Activated CD4-positive, CD25-positive, alpha-beta regulatory T cell (primary cell): ENCODE data around the gene HPS1.
"Not testable (repeated sequence)": the region's sequence is repeated elsewhere in the genome, so short reads cannot be mapped to it uniquely, and the experiment has no call there.

Source experiments
- DNase-seq, 4 experiments: peaks; one replicate each; lab custom pipeline; 2025; lab: John Stamatoyannopoulos, UW

The HPS1 gene

DNA sequence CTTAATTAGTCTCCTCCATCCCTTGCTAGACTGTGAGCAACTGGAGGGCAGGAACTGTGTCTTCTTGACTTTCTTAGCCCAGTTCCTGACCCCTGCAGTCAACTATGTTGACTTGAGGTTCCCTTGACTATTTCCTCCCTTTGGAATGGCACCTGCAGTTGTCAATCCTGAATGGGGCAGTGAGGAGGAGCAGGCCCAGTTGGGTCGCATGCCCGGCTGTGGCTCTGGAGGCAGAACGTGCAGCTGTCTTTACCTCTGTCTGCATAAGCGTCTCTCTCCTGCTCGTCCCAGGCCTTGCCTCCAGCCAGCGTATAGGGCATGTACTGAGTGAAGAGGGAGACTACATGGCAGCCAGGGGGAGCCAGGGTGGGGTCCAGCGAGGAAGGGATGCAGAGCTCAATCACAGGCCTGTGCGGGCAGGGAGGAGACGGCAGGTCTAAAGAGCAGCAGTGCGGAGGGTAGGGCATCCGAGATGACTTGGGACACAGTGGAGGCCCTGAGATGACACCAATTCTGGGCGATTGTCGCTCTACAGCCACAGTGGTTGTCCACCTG lies 58.6 kb downstream of the HPS1 start:
- DNase-seq = no peak

DNA sequence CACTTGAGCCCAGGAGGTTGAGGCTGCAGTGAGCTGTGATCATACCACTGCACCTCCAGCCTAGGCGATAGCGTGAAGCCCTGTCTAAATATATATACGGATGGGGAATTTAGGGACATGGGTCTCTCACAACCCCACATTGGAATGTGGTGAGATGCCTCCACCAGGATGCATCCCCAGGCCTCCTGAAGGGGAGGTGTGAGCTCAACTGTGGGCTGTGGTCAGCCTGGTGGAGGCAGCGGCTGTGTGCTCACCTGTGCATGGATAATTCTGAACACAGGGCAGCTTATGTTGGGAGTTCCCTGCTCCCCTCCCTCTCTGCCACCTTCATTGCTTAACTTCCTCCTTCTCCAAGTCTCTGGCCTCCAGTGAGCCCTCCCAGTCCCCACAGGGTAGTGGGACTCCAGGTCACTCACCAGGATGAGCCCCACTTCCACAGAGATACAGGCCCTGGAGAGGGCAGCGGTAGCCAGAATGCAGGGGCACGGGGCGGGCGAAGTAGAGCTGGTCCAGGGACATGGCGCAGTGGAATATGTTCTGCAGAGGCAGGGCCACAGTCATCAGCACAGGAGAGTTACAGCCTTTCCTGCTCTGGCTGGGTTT lies 62.1 kb downstream of the HPS1 start:
- DNase-seq = no peak

DNA sequence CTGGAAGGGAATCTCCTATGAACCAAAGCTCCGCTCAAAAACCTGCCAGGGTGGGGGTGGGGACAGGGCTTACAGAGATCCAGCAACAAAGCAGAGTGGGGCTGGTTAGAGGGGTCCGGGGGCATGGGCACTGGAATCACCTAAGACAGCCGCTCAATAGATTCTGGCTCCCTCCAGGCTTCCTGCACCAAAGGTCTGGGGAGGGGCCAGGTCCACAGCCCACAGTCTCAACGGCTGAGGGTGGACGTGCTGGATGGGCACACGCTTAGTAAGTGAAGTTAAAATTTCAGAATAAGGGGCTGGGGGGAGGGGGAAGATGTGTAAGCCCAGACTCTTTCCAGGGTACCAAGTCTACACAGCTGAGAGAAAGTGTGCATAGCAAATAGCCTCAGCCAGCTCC lies 62.9 kb downstream of the HPS1 start:
- DNase-seq = no peak

DNA sequence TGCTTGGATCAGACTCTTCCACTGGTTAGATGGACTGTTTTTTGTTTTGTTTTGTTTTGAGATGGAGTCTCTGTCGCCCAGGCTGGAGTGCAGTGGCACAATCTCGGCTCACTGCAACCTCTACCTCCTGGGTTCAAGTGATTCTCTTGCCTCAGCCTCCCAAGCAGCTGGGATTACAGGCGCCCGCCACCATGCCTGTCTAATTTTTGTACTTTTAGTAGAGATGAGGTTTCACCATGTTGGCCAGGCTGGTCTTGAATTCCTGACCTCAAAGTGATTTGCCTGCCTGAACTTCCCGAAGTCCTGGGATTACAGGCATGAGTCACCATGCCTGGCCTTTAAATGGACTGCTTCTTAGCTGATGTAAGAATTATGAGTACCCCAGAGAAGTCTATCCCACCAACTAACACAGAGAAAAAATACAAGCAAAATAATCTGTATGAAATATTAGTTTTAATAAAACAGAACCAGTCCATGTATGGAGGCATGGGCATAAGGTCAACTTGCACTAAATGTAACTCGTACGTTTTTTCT lies 63.5 kb downstream of the HPS1 start:
- not testable (repeated sequence) for DNase-seq

DNA sequence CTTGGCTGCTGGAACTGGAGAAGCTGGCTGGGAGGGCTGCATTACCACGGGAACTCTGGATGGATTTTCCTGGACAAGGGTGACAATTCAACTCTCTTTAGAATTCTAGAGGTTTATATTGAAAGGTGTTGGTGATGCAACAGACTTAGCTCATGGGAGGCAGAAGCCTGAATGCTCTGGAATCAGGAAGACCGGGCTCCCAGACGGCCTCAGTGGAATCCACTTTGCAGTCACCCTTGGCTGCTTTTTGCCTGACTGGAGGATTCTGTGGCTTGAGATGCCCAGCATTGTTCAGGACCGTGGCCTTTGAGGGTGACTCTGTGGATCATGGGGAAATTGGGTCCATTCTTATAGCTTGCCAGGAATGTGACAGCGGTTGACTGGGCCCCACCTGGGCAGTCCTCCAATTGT lies 64.0 kb downstream of the HPS1 start:
- DNase-seq = no peak

DNA sequence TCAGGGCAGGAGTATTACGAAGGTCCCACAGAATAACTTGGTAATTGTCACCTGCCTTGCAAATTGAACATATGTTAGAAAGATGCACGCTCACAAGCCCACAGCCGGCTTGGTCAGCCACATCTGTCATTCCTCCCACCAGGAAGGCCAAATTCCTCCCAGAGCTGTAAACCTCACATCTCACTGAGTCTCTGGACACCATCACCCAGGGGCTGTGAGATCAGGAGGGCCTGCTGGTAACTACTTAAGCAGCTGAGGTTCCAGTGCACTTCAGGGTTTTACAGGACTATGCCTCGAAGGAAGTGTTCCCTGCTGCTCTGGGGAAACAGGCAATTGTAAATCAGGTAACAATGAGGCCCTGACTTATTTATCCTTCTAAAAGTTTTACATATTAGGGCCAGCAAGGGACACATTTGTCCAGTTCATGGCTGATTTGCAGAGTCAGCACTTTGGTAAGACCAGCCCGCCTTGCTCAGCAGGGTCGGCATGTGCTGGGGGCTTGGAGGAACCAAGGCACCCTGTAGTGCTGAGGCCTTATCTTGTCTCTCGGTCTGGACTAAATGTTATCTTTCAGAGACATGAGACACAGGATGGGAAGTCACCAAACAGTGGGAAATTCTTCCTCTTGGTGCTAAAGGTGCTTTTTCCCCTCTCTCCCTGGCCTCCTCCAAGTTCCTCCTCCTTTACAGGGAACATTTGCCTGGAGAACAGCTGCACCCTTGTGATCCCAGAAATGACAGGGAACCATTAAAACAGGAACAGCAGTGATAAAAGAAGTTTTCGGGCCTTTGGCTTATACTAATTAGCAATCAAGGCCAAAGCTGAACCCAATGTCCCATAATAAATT lies 66.0 kb downstream of the HPS1 start:
- DNase-seq = no peak

DNA sequence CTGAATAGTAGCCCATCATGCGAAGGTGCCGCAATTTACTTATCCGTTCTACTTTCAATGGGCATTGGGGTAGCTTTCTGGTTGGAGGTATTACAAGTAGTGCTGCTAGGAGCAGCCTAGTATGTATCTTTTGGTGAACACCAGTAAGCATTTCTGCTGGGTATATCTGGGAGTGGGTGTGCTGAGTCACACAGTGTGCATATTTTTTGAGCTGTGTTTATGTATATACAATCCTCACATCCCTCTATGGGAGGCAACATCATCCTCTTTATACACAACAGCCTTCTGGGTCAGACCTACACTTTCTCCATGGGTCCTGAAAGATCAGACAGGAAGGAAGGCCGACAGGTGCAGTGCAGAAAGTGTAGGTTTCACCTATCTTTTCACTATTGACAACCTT lies 68.0 kb downstream of the HPS1 start:
- no peak for DNase-seq

DNA sequence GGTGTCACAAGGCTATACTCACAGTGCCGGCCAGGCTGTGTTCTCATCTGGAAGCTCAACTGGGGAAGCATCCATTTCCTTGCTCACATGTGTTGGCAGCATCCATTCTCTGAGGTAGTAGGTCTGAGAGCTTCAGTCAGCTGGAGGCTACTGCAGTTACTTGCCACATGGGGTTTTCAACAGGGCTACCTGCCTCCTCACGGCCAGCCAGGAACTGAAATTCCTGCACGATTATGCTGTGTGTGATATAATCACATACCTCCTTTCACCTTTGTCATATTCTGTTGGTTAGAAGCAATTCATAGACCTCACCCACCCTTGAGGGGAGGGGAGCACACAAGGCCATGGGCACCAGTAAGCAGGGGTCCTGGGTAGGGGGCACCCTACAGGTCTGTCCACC lies 69.2 kb downstream of the HPS1 start:
- DNase-seq = no peak

DNA sequence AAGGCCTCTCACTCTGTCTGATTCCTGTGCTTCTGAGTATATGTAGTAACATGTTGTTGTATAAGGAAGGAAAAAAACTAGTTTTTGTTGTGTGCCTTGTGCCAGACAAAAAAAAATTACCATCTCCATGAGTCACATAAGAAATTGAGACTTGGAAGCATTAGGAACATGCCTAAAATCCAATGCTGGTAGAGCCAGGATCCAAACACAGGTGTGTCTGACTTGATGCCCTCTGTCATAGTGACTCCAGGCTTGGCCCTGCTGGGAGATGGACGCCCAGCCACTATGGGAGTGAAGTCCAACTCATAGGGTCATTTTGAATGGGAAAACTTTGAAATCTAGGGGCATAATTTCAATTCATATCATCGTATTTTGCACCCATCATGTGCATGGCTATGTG lies 69.7 kb downstream of the HPS1 start:
- no peak for DNase-seq

DNA sequence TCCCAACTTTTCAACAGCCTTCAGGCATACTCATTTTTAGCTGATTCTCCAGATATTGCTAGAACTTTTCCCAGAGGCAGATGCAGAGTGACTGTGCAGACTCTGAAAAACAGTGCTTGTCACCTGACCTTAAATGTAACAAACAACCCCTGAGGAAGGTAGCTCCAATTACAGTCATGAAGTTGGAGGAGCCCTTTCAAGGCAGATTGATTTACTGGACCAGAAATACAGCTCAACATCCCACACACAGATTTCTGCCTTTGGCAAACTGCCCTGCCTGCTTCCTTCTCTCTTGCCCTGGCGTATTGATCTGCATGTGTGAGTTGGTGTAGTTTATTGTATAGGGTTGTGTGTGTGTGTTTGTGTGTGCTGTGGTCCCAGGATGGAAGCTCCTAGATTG lies 70.2 kb downstream of the HPS1 start:
- no peak for DNase-seq

DNA sequence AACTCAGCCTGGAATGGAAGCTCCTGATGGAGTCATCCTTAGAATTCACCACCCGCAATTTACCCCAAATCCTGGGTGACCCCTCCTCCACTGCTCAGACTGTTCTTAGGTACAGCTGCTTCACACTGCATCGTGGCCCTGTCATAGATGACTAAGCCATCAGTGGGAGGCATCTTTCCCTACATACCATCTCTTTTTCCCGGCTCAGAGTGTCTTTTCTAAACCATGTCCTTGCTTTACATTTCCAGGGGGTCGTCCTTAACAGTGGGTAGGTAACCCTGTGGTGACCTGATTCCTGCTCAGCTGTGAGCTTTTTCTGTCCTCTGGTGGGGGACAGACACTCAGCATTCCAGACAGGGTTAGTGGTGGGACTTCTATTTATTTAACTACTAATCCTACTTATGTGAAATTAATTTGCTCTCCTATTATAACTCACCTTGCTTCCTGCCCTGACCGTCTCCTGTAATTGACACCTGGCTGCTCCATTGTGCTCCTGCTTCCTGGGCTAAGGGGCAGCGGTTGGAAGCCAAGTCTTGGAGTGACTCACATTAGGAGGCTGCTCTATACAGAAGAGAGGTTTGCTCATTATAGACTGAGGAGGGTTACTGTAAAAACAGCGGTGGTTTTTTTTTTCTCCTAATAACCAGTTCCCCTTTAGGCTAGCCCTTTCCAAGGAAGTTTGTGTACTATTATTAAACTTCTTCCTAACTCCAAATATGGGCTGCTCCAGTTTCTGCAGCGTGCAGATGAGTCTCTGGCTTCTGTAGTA lies 72.3 kb downstream of the HPS1 start:
- DNase-seq = no peak

DNA sequence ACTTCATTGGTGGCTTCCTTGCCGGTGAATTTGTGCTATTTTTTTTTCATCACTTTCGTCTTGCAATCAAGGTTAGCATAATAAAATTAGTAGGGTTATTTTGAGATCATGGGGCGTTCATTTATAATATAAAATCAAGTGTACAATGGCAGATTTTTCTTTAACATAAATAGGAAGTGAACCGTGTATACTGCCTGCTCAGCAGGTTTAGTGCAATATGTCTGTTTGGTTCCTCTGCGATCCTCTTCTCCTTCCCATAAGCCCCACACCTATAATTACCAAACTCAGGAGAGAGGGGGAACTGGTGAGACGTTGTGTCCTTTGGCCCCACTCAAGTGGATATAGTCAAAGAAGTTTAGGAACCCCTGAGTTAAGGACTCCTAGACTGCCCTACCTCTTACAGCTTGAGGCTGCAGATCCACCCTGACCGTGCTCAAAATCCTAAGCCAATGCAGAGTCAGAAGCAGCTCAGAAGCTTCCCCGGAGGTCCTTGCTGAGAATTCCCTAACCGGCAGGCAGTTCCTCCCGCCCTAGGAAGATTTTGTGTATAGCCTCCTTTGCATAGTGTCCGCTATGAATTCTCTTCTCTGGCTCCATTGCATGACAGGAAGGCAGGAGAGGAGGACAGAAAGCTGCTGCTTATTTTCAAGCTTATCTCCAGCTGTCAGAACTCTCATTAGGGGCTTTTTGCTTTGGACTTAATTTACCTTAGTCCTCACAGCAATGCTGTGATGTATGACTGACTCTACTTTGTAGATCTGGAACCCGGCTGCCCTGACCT lies 73.3 kb downstream of the HPS1 start:
- DNase-seq = no peak

DNA sequence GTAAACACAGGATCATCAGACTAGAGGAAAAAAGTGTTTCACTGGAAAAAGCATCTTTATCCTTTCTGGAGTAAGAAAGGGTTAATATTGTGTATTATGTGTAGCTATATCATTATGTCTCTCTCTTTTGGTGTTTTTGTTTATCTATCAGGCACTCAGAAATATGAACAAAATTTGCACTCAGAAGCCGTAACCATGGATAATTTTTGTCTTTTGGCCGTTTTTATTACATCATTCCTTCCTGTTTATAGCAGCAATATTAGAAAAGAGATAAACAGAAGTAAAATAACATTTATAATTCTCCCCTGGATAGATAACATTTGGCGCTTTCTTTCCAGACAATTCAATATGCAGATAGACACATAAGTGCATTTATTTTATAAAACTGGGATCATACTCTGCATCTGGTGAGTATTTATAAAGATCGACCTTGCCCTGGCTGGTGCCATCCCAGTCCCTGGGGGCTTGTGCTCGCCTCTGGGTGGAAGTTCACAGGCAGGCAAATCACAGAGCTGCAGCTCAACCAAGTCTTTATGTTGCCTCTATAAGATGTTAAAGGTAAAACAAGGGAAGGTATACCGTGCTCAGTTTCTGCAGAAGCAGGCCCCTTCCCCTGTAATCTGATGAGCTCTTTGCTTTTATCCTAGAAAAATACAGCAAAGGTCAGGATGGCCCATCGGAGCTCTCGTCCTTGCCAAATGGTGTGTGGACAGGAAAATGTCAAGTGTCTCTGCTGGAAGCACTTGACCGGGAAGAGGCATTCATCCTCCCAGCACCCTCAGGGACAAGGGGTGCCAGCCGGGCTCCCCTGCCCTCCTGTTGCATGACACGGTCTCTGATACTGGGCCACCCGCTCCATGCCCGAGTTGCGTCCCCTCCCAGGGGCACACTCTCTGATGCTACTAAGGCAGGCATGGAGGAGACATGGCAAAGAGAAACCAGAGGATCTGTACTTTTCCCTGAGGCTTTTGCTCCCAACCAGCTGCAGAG lies 75.6 kb downstream of the HPS1 start:
- DNase-seq = no peak

DNA sequence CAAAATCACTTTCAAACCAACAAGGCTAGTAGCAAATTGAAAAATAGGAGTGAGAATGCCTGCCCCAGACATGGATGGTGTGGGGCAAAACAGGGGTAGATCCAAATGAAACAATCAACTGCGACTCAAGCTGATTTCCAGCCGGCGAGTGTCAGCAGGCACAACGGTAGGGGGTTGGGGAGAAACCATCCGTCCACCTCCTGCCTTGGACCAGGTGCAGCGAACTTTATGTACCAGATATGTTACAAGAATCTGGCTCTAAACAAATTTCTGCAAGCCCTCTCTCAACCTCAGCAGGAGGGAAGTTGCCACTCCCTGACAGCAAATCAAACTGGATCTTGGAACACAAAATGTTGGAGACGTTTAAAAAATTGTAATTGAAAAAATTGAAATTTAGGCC lies 76.9 kb downstream of the HPS1 start:
- DNase-seq = no peak

DNA sequence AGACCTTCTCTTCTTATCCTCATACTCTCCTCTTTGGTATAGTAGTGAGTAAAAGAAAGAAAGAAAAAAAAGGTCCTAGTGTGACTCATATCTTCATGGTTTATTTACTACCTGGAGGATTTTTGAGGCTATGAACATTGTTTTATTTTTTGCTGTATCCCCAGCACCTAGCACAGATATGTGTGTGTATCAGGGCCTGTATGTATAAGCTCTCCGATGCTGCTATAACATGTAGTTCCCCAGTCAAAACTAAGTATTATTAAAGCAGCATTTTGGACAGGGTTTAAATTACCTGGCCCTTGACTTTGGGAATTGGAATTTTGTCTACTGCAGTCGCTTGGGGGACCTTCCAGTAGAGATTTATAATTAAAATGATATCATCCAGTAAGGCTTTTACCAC lies 78.1 kb downstream of the HPS1 start:
- no peak for DNase-seq

DNA sequence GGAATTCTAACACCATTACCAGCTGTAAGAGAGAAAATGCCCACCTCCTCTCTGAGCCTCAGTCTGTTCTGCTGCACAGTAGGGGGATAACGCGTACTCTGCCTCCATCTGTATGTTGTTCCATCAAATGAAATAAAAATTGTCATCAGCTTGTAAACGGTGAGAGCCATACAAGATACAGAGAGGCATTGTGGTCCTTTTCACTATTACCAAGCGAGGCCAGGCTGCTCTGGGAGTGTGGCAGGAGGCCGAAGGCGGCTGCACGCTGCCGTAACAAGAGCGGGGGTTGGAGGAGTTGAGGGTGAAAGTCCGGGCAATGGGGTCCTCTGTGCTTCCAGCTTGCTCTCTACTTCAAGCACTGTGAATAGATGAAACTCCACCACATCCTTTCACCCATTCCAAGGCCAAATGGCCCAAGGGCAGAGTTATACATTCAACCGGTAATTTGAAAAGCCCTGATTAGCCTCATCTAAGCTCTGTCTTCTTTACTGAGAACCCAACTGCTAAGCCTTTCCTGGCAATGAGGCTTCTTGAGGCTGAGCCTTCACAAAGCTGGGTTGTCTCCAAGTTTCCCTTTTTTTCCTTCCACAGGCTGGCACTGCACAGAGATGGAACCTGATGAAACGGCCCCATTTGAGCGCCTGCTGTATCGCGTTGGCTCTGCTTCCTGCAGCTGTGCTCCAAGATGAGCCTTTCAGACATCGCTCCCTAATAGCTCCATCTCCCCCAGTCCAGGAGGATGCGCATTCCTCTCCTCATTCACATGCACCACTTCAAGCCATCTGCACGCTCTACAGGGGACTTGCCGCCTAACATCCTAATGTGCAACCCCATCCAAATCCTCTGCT lies 78.9 kb downstream of the HPS1 start:
- no peak for DNase-seq
